GM12878 (cell line): Measurements from ENCODE around the gene RAP1GAP. TPM values are rescaled to one million over a fixed set of nuclear protein-coding genes. Genes with fewer than 3 reads are reported as not detected.

Source experiments
- ATAC-seq: fragments of 200-7000 bp; cut with Tn5 transposase; 3 replicates; pipeline ENCODE4 v1.9.1; 2020; ENCODE audit warnings: mild to moderate bottlenecking, moderate library complexity
- BruUV-seq: library from RNA; stranded (reverse); fragments of 400-500 nt; replicated peaks from 2 replicates; lab custom pipeline; 2021; lab: Mats Ljungman, UMichigan
- CTCF ChIA-PET: fragments of 300-600 bp; sonication (Branson Sonifier 250); formaldehyde crosslinking; extraction: SDS; loops from one replicate; lab custom pipeline; 2021; ENCODE audit warnings: inconsistent platforms; lab: Yijun Ruan, JAX
- POLR2A ChIA-PET: fragments of 350-600 bp; formaldehyde crosslinking; extraction: SDS; loops from one replicate; lab custom pipeline; 2021; ENCODE audit warnings: inconsistent platforms; lab: Charles Lee
- RAD21 ChIA-PET: fragments of 300-600 bp; sonication (Branson Sonifier 250); formaldehyde crosslinking; loops from one replicate; lab custom pipeline; 2023; ENCODE audit warnings: antibody characterized with exemption; ENCODE audit not compliant: unreplicated experiment; lab: Charles Lee
- SMC1A ChIA-PET: fragments of 300-600 bp; sonication (Branson Sonifier 250); formaldehyde crosslinking; loops from one replicate; lab custom pipeline; 2023; ENCODE audit not compliant: unreplicated experiment, uncharacterized antibody; lab: Charles Lee
- DNase-seq: peaks from one replicate; pipeline ENCODE4 v3.0.0-alpha.2; 2011; ENCODE audit warnings: low read depth, low spot score
- FAIRE-seq: peaks from 3 replicates; lab custom pipeline; 2011; peaks lifted over from hg19 to GRCh38; lab: Jason Lieb, UNC
- H2AFZ ChIP-seq: 2 replicates; pipeline ENCODE4 v1.6.0; 2011; ENCODE audit warnings: low read depth, low read length, control low read depth; ENCODE audit not compliant: control insufficient read depth
- H3K27ac ChIP-seq: 2 replicates; pipeline ENCODE4 v1.5.1; 2011; ENCODE audit warnings: control low read depth; ENCODE audit not compliant: control insufficient read depth, insufficient read depth
- H3K27me3 ChIP-seq, 2 experiments: replicated peaks in 1 of 2; 2 replicates each; pipeline versions ENCODE4 v1.6.0 to v1.6.1; 2011; ENCODE audit warnings: low read length in 1 of 2; ENCODE audit not compliant: control insufficient read depth in 2 of 2, insufficient read depth in 2 of 2
- H3K36me3 ChIP-seq, 2 experiments: 2 replicates each; pipeline ENCODE4 v1.5.1; 2011; ENCODE audit warnings: low read length in 1 of 2; ENCODE audit not compliant: control insufficient read depth in 2 of 2, insufficient read depth in 2 of 2
- H3K4me1 ChIP-seq: 2 replicates; pipeline ENCODE4 v1.6.1; 2011; ENCODE audit warnings: mild to moderate bottlenecking, low read length, moderate library complexity, mixed read lengths; ENCODE audit not compliant: control insufficient read depth, insufficient read depth
- H3K4me2 ChIP-seq: 2 replicates; pipeline ENCODE4 v1.6.0; 2011; ENCODE audit warnings: control low read depth; ENCODE audit not compliant: control insufficient read depth, insufficient read depth
- H3K4me3 ChIP-seq: fragments of 200-600 bp; sonication (generic); 2 replicates; pipeline ENCODE4 v1.5.1; 2016
- H3K79me2 ChIP-seq: 2 replicates; pipeline ENCODE4 v1.6.0; 2011; ENCODE audit warnings: low read length; ENCODE audit not compliant: control insufficient read depth, insufficient read depth
- H3K9ac ChIP-seq: 2 replicates; pipeline ENCODE4 v1.8.0; 2011; ENCODE audit warnings: low read length, control low read depth, mixed read lengths; ENCODE audit not compliant: control insufficient read depth, insufficient read depth
- H3K9me3 ChIP-seq: replicated peaks from 3 replicates; pipeline ENCODE4 v1.5.1; 2011; ENCODE audit warnings: mild to moderate bottlenecking, low read length; ENCODE audit not compliant: control insufficient read depth, insufficient read depth
- H4K20me1 ChIP-seq: 2 replicates; pipeline ENCODE4 v1.6.0; 2011; ENCODE audit not compliant: control insufficient read depth, insufficient read depth
- BMI1 ChIP-seq: fragments of 450-650 bp; IDR thresholded peaks from 2 replicates; pipeline ENCODE4 v1.6.1; 2016; ENCODE audit warnings: mild to moderate bottlenecking, moderate library complexity, borderline replicate concordance
- CHD2 ChIP-seq: IDR thresholded peaks from 2 replicates; pipeline ENCODE4 v1.6.1; 2011; ENCODE audit warnings: low read depth, low read length, improper control_type of control experiment, borderline replicate concordance
- CREM ChIP-seq: IDR thresholded peaks from 2 replicates; pipeline ENCODE4 v1.6.1; 2014; ENCODE audit warnings: antibody characterized with exemption, low read depth
- EP300 ChIP-seq, 2 experiments: fragments of 150-350 bp in 1 of 2; IDR thresholded peaks; 2 replicates each; pipeline ENCODE4 v1.6.1; 2011 to 2012; ENCODE audit warnings: low read depth in 2 of 2, low read length in 2 of 2, borderline replicate concordance in 1 of 2, improper control_type of control experiment in 1 of 2, inconsistent platforms in 1 of 2; ENCODE audit not compliant: control insufficient read depth in 1 of 2
- IKZF2 ChIP-seq, 2 experiments: fragments of 450-650 bp; IDR thresholded peaks; 2 replicates each; pipeline ENCODE4 v1.6.1; 2017; ENCODE audit warnings: mild to moderate bottlenecking in 2 of 2, moderate library complexity in 2 of 2
- NFXL1 ChIP-seq: fragments of 450-650 bp; IDR thresholded peaks from 2 replicates; pipeline ENCODE4 v1.6.1; 2017; ENCODE audit warnings: antibody characterized with exemption, mild to moderate bottlenecking, borderline replicate concordance
- NFYA ChIP-seq: IDR thresholded peaks from 2 replicates; pipeline ENCODE4 v1.6.1; 2011; ENCODE audit warnings: low read depth, mild to moderate bottlenecking, low read length, improper control_type of control experiment, borderline replicate concordance
- NR2F1 ChIP-seq: fragments of 450-650 bp; conservative IDR thresholded peaks from 2 replicates; pipeline ENCODE4 v1.6.1; 2017; ENCODE audit warnings: mild to moderate bottlenecking
- POLR2AphosphoS5 ChIP-seq: IDR thresholded peaks from 2 replicates; pipeline ENCODE4 v1.6.1; 2011; ENCODE audit warnings: mild to moderate bottlenecking, low read length, inconsistent platforms
- REST ChIP-seq: IDR thresholded peaks from 2 replicates; pipeline ENCODE4 v1.6.1; 2012; ENCODE audit warnings: mild to moderate bottlenecking, low read depth, low read length
- SIX5 ChIP-seq: IDR thresholded peaks from 2 replicates; pipeline ENCODE4 v1.6.1; 2011; ENCODE audit warnings: mild to moderate bottlenecking, low read depth, low read length, moderate library complexity; ENCODE audit not compliant: severe bottlenecking
- SPI1 ChIP-seq: IDR thresholded peaks from 2 replicates; pipeline ENCODE4 v1.6.1; 2011; ENCODE audit warnings: low read depth, mild to moderate bottlenecking, low read length, moderate library complexity, borderline replicate concordance; ENCODE audit not compliant: insufficient read depth
- SUZ12 ChIP-seq: fragments of 200-600 bp; sonication (generic); IDR thresholded peaks from one replicate; pipeline ENCODE4 v1.6.1; 2018; ENCODE audit warnings: antibody characterized with exemption, mild to moderate bottlenecking; ENCODE audit not compliant: unreplicated experiment
- WGBS: methylation state at CpG from one replicate; pipeline ENCODE4 v1.1.6; 2016; ENCODE audit warnings: low lambda C conversion rate; ENCODE audit not compliant: insufficient replicate concordance, insufficient coverage; ENCODE audit errors: missing lambda C conversion rate; 5-methylcytosine and 5-hydroxymethylcytosine counted together
- in situ Hi-C: fragments of 300-500 bp; cut with MboI; formaldehyde crosslinking; loops from 9 replicates; pipeline ENCODE4 v1.14.3; 2018; ENCODE audit warnings: mixed read lengths
- intact Hi-C: fragments of 100-400 bp; cut with micrococcal nuclease; formaldehyde crosslinking; loops from one replicate; pipeline ENCODE4 v1.14.2; 2022; ENCODE audit not compliant: unreplicated experiment
- polyA plus RNA-seq, 11 experiments: library from polyadenylated mRNA; depleted of rRNA in 4 of 11; unstranded in 6 of 11; stranded (reverse) in 5 of 11; fragments of >200 nt; fragmentation: Nextera tagmentation in 4 of 11; fragmentation: Illumina TruSeq in 1 of 11; extraction: Ambion mirVana in 4 of 11; extraction: Trizol in 1 of 11; gene quantifications; 1 replicate in 1 of 11; 2 replicates in 10 of 11; pipeline versions ENCODE4 v1.2.1 to v1.2.3, GENCODE V29; 2011 to 2016; ENCODE audit warnings: inconsistent platforms in 2 of 11, missing spikeins in 2 of 11, low read depth in 1 of 11
- total RNA-seq, 4 experiments: library from RNA; depleted of rRNA in 3 of 4; stranded (reverse); fragments of >200 nt in 3 of 4; fragmentation: Illumina TruSeq in 1 of 4; extraction: Trizol in 1 of 4; gene quantifications; 2 replicates each; pipeline versions ENCODE4 v1.2.1 to v1.2.3, GENCODE V29; 2013 to 2021

RAP1GAP gene
- total and polyA plus RNA-seq, 10 of the 15 experiments (the other 5 are each of a cell fraction or from before 2014, with no cell fraction given) = 0.04 to 0.96 (median 0.09) TPM; not detected in 3

DNA sequence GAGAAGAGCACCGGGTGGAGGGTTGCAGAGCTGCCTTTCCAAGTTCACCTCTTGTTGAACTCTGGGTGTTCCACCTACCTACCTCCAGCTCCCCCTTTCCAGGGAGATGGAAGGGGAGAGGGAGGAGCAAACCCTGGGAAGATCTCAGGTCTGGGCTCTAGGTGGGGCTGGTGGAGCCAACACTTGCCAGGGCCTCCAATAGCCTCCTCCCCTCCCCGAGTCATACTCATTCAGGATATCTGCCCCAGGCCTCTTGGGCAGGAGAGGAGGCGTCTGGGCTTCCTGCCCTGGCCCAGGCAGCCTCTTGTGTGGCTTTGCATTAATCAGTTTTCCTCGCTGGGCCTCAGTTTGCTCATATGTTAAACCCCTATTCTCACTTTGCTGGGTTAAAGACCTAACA is 13.4 kb downstream of the RAP1GAP start:
- ChIA-PET POLR2A (interaction anchor here (0.6 to 0.7 kb wide), 3 partner anchors 51 to 1486 kb away, joined by 3 to 4 read pairs (median 3); no protein-coding TSS in a partner anchor), RAD21 (interaction anchor here (1.0 kb wide), 1 partner anchor 122 kb away, joined by 3 read pairs; no protein-coding TSS in a partner anchor), CTCF (interaction anchor here (0.7 kb wide), 1 partner anchor 45 kb away, joined by 3 read pairs; no protein-coding TSS in a partner anchor), SMC1A (interaction anchor here (0.6 kb wide), 1 partner anchor 22 kb away, joined by 3 read pairs; no protein-coding TSS in a partner anchor)
- ATAC-seq (no peak), DNase-seq (no peak), FAIRE-seq (no peak)
- Histone ChIP-seq H3K27ac (no peak overlapping the region), H3K4me2 (no peak overlapping the region), H3K36me3 (no peaks in the 10 kb centered on the region), H3K79me2 (no peaks in the 10 kb centered on the region), H3K9me3 (no peaks in the 10 kb centered on the region), H4K20me1 (peaks cover 2% of the 10 kb centered on the region; the same call in 1 of the 2 replicates), H3K4me3 (no peak overlapping the region), H3K9ac (no peak overlapping the region), H3K27me3 (peaks cover 5 to 13% of the 10 kb centered on the region in 2 experiments), H2AFZ (no peak overlapping the region), H3K4me1 (0 out of 2 replicates have a peak, but pooled peaks cover 3% of the 10 kb centered on the region)
- intact Hi-C loops = loop anchor here (10.0 kb wide), 1 partner anchor 141 kb away; no protein-coding TSS in a partner anchor
- no TSS peak for BruUV-seq
- in situ Hi-C loops = no loop called here
- WGBS = 11% methylated on average over 4 of the region's 4 CpGs
- no peak for TF ChIP-seq REST
- no peak for TF ChIP-seq BMI1
- TF ChIP-seq CHD2 = no peak
- TF ChIP-seq SUZ12 = no peak
- TF ChIP-seq EP300 (IDR thresholded peaks at IDR 0.05; ENCODE audit: borderline replicate concordance in 1 of 2, control insufficient read depth in 1 of 2, low read depth in 2 of 2, low read length in 2 of 2) = no peak
- no peak for TF ChIP-seq NFYA
- TF ChIP-seq CREM = no peak
- TF ChIP-seq NR2F1 = no peak
- TF ChIP-seq POLR2AphosphoS5 = no peak
- no peak for TF ChIP-seq NFXL1
- no peak for TF ChIP-seq SPI1
- TF ChIP-seq SIX5 = no peak
- TF ChIP-seq IKZF2 (IDR thresholded peaks at IDR 0.05) = no peak
